ENCODE measurements around the gene TMEM128. TPM values are rescaled to one million over a fixed set of nuclear protein-coding genes. Genes with fewer than 3 reads are reported as not detected.
A peak's percentile ranks its signal among the peaks of the same experiment; 100 is the strongest.
"Not testable (repeated sequence)": the region's sequence is repeated elsewhere in the genome, so short reads cannot be mapped to it uniquely, and the experiment has no call there.

Gene TMEM128, protein sequence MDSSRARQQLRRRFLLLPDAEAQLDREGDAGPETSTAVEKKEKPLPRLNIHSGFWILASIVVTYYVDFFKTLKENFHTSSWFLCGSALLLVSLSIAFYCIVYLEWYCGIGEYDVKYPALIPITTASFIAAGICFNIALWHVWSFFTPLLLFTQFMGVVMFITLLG
- 19.5 TPM for polyA plus RNA-seq (2013, experiment 1 of 2; ENCODE audit: insufficient read length)
- polyA plus RNA-seq (2013, experiment 2 of 2; ENCODE audit: insufficient read length) = 23.5 TPM

DNA sequence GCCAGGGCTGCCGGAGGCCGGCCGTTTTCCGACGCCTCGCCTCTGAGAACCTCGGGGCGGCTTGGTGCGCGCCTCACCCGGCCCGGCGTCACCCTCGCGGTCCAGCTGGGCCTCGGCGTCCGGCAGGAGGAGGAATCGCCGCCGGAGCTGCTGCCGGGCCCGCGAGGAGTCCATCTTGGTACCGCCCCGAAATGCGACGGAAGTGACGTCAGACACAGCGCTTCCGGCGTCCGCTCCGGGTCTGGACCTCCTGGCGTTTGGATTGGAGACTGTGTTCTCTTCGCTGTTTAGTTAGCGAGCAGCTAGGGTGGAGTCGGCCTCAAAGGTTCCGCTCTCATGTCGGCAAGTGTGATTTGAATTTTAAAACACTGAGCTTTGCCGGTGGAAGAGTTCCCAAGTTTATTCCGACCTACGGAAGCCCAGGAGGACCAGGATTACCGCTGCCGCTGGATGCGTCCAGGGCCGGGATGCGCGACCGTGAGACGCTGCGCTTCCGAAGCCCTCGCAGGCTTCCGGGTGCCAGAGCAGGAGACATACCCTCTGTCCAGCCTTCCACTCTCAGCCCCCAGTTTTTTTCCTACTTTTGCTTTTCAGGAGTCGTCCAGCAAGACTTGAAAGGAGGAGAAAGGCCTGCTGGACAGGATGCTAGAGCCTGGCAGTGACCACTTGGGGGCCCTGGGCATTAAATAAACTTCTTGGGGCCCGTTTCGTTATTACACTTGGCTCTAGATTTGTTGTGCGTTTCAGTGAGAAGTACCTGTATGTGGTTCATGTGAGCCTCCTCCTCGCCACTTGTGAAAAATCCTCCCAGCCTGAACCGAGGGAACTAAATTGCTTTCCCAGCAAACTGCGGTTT lies at the start of gene TMEM128:
TMEM128 (minus strand) TSS at position 195 of the 856 bp plus-strand sequence; CDS start at position 174, 21 bp downstream.
- peak; percentile 93 for DNase-seq

DNA sequence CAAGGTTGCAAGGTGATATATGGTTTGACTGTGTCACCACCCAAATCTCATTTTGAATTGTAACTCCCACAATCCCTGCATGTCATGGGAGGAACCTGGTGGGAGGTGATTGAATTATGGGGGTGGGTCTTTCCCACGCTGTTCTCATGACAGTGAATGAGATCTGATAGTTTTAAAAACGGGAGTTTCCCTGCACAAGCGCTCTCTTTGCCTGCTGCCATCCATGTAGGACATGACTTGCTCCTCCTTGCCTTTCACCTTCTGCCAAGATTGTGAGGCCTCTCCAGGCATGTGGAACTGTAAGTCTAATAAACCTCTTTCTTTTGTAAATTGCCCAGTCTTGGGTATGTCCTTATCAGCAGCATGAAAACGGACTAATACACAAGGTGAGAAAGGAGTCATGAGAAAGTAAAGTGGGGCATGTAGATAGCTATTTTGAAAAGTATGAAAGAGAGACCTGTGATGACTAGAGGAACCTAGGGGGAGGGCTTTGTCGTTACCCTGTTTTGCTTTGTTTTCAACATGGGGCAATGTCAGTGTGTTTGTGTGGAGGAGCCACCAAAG lies 48.3 kb upstream of the TMEM128 start:
- no peak for DNase-seq

DNA sequence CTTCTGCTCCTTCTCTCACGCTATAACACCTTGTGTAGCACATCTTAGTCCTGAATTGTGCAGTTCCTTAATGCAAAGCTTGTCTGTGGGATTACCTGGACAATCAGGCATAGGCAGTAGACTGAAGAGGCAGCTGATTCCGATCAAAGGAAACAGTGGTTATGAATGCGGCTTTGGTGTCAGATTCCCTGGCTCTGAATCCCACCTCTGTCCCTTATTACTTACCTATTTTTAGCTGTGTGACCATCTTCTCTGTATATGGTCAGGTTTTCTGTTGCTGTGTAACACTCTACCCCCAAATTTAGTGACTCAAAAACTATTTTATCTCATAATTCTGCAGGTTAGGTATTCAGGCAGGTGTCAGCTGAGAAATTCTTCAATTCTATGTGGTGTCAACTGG lies 45.3 kb upstream of the TMEM128 start:
- no peak for DNase-seq

DNA sequence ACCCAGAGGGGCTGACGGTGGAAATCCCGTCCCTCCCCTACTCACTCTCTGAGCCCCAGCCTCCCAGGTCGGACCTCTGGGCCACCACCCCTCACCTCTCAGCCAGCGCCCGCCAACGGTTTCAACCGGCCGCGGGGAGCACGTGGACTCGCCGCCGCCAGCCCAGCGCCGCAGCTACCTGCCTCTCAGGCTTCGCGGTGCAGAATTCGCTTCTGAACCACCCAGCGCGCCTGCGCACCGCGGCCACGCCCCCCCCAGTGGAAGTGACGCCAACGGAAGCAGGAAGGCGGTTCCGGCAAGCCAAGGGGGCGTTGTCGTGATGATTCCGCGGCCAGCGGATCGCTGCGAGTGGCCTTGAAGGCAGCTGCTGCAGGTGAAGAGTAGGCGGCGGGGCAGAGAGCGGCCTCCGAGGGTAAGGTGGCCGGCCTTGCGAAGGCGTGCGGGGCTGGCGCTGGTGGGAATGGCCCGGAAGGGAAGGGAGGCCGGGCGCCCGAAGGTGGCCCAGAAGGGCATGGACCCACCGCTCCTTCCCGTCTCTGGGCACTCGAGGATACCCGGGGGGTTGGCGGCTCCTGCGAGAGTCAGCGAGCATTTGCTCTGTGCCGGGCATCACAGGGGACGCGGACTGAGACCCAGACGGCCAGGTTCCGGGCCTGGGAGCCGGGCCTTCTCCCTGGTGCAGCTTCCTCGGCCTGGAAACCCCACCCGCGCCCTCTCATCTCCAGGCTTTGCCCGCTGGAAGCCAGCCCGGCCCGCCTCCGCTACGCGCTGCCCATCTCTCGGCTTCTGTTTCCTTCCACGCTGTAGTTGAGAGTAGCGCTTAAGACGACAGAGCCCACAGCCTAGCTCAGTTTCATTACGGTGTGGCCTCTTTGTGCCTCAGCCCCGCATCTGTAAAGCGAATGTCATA lies 42.2 kb upstream of the TMEM128 start, which contains the start of the genes LYAR and ZBTB49:
LYAR (minus strand) TSS at position 214 of the 910 bp plus-strand sequence. CDS start 6,412 bp downstream, outside the sequence.
ZBTB49 (plus strand) TSS at position 311 of the 910 bp plus-strand sequence. CDS start 9,695 bp downstream, outside the sequence.
- DNase-seq = peak; percentile 83

DNA sequence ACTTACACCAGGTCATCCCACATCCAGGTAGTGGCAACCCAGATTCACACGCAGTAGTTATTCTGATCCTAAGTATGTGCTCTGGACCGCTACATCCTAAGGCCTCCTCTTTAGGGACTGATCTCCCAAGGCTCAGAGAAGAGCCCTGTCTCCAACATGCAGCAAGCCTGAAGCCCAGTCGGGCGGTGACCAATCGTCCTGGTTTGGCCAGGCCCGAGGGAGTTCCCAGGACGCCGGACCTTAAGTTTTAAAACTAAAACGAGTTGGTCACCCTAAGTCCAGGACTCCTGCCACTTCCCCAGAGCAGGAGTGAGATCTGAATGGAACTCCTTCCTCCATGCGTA lies 41.5 kb upstream of the TMEM128 start:
- peak; percentile 1 for DNase-seq

DNA sequence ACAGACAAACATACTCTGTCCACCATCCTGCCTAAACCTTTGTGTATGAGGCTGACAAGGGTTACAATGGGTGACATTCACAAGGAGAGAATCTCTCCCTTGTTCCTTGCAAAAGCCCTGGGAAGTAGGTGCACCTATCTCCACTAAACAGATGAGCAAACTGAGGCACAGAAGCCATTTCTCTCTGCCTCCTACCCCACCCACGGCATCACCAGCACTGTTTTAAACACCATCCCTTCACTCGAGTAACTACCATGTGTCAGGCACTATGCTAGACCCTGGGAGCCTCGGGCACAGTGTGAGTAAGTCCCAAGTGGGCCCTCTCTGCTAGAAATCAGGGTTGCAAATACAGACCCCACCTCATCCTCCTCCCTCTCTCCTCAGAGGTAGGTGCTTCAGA lies 41.0 kb upstream of the TMEM128 start:
- DNase-seq = no peak

DNA sequence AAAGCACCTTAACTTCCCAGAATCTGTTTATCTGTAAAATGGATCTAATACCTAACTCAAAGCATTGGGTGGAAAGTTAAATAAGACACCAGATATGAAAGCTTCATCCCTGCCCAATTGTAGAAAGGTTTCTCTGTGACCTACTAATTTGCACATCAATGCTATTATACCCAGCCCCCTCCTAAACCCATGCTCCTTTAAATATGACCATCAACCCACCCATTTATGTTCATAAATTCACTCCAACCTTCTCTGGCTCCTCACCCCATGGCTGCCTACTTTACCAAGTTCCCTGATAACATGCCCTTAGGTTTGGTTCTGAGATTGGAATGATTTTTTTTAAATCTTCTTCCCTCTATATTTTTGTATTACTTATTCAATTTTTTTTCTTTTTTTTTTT lies 40.1 kb upstream of the TMEM128 start:
- no peak for DNase-seq

DNA sequence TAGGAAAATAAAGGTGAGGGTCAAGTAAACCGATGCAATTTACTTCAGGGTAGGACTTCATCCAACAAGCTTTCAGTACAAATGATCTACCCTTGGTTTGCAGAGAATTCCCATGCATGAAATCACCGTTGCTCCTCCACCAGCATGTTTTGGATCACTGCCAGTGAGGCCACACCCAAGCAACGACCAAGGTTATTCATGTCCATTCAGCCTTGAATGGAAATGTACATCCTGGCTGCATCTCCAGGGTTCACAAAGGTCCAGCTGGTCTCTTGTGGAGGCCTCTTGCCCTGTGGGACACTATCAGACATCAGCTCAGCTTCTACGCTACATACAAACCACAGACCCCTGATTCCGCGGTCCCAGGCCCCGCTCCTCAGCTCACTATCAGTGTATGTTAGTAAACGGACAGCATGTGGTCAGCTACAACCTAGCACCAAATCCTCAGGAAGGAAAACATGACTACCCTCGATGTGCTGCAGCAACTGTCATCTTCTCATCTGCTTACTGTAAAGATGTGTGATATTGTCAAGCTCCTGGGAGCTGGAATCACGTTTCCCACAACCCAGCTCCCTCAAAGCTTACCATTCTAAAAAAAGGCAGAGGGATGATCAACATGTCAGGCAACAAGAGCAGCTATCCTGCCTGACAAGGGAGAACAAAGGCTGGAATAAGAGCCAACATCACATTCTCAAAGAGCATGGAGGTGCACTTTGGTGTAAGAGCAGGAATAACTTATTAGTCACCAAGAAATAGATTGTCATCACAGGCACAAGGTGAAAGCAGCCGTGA lies 37.0 kb upstream of the TMEM128 start:
- DNase-seq = no peak

DNA sequence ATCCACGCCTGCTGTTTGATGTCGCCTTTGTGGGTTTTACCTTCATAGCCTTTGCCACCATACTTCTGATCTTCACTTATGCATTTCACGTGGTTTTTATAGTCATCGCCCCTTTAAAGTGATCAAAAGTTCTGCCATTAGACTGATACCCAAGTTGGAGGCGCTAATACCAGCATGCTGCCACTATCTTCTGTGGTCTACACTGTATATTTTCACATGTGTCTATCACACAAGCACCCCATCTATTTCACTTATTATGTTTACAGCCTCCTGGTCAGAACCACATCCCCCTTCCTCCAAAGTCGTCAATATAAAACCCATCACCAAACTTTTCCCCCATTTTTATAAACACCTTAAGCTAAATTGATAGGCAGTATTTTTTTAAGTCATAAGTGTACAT lies 33.8 kb upstream of the TMEM128 start:
- no peak for DNase-seq

DNA sequence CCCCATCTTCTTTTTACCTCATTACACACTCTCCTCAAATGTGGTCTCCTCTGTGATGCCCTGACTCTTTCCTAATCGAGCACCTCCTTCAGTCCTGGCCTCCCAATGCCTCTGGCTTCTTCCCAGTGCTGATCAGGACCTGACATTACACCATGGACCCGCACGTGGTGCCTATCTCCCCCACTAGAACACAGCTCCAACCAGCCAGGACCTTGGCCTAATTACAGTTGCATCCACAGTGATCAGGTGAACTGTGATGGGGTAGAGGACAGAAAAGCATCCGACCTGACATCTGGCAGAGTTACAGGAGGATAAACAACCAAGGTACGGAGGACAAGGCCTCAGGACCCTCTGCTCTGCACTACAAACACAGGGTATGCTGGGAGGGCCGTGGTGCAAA lies 29.5 kb upstream of the TMEM128 start:
- no peak for DNase-seq

DNA sequence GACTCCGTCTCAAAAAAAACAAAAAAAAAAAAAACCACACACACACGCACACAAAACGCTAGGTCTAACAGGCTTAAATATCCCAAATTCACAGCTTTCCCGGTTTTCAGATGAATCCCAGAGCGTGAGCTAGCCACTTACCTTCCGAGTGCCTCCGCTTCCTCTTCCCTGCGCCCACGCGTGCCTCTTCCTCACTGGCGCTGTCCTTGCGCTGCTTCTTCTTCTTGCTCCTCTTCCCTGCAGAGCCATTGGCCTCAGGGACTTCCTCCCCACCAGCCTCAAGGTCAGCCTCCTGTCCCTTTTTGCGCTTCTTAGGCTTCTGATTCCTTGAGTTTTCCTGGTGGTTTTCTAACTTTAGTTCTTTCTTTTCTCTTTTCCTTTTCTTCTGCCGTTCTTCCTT lies 26.2 kb upstream of the TMEM128 start:
- no peak for DNase-seq

DNA sequence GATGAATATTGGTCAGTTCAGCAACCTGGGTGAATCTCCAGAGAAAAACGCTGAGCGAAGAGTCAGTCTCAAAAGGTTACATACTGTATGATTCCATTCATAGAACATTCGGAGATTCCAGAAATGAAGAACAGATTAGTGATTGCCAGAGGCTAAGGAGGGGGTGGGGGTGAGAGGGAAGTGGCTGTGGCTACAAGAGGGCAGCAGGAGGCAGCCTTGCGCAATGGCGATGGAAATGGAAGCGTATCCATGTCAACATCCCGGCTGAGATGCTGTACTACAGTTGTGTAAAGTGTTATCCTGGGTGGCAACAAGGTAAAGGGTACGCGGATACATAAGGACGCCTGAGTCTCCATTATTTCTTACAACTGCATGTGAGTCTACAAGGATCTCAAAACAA lies 23.9 kb upstream of the TMEM128 start:
- DNase-seq = no peak

DNA sequence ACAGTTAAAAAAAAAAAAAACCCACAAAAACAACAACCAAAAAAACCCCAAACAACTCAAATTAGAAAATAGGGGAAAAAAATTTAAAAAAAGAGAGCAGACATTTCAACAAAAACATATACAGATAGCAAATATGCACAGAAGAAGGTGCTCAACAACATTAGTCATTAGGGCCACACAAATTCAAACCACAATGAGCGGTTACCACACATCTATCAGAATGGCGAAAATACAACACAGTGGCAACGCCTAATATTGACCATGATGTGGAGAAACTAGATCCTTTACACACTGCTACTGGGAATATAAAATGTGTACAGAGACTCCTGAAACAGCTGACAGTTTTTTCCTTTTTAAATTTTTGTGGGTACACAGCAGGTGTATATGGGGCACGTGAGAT lies 22.5 kb upstream of the TMEM128 start:
- no peak for DNase-seq

DNA sequence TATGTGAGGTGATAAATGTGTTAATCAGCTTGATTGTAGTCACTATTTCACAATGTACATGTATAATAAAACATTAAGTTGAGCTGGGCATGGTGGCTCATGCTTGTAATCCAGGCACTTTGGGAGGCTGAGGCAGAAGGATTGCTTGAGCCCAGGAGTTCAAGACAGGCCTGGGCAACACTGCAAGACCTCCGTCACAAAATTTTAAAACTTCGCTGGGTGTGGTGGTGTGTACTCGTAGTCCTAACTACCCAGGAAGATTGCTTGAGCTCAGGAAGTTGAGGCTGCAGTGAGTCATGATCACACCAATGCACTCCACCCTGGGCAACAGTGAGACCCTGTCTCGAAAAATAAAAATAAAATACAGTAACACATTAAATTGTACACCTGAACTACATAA lies 21.8 kb upstream of the TMEM128 start:
- DNase-seq = no peak

DNA sequence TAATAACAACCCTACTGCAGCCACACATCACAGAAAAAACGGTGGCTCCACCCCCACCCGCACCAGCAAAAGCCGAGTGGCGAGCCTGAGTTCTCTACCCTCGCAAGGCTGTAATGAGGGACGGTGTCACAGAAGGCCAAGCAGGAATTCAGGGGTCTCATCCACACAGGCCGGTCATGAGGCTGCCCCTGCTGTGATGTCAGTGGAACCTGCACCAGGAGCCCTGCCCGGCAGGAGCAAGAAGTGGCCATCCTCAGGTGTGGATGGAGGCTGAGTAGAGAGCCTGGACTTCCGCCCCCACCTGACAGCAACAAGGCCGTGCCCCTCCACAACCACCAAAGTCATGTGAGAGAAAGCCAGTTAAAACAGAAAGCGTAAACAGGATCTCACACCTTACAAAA lies 21.3 kb upstream of the TMEM128 start:
- no peak for DNase-seq

DNA sequence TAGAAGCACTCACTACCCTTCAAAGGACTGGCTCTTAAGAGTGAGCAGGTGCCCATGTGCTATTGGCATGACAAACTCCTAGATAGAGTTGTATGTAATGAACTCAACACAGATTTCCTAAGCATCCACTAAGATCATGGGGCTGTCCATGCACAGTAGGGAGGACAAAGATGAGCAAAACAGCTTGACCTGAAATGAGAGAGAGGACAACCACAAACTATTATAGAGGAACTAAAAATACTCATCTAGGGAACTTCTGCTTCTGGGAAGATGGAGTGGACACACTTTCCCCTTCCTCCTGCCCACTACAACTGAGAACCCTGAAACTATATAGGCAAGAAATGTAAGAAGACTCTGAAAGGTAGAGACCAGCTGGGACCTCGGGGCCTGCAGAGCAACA lies 20.8 kb upstream of the TMEM128 start:
- DNase-seq = no peak

DNA sequence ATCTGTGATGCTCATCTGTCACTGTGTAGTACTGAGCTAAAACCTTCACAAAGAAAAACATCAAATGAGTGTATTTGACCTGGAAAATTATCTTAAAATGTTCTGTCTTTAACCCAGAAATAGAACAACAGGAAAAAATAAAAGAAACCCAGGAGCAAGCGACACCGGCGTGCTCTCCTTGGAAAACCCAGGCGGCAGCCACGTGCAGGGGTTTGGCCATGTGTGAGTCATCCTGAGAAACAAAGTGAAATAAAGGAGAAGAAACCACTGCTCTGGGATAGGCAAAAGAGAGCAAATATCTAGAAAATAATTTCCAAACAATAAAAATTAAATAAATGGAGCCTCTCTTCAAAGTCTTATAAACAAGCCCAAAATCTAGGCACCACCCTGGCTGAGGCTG lies 20.0 kb upstream of the TMEM128 start:
- DNase-seq = no peak

DNA sequence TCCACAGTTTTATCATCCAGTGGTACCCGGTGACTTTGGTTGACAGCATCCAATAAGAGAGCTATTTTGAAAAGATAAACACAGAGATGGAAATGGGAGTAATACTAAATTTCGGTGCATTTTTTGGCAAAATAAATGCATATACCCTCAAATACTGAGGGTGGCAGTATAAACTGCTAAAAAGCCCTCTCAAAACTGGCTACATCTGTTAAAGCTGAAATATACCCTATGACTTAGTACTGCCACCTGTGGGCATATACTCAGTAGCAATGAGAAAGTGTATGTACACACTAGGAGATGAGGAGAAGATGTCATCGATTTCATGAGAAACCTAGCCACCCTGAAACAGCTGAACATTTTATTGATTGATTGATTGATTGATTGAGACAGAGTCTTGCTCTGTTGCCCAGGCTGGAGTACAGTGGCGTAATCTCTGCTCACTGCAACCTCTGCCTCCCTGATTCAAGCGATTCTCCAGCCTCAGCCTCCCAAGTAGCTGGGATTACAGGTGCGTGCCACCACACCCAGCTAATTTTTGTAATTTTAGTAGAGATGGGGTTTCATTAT lies 12.2 kb upstream of the TMEM128 start:
- peak; percentile 66 for DNase-seq

DNA sequence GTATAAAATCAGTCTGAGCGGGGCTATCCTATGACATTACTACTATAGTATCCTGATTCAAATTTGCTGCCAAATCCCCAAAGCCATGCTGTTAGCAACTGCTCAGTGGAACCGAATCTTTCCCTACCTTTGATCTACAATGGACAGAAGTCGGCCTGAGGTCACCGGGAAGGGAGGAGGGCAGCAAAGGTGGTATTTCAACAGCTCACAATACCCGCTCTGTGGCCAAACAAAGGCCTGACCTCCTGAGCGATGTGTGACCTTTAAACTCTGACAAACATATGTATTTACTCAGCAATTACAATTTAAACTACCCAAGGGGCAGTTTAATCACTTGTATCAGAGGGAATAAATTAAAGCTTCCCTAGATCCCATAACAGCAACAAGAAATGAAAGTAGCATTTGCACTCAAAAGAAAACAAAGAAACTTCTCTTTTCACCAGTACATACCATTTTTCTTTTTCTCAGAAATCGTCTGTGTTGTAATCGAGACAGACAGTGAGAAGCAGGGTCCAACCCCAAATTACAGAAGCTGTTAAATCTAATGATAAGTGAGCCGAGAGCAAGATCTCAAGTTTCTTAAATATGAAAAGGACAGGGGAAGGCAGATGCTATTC lies 11.6 kb upstream of the TMEM128 start:
- DNase-seq = no peak

DNA sequence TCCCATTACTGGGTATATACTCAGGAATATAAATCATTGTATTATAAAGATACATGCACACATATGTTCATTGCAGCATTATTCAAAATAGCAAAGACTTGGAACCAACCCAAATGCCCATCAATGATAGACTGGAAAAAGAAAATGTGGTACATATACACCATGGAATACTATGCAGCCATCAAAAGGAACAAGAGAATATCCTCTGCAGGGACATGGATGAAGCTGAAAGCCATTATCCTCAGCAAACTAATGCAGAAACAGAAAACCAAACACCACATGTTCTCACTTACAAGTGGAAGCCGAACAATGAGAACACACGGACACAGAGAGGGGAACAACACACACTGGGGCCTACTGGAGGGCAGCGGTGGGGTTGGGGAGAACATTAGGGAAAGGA lies 9.7 kb upstream of the TMEM128 start:
- DNase-seq = not testable (repeated sequence)

DNA sequence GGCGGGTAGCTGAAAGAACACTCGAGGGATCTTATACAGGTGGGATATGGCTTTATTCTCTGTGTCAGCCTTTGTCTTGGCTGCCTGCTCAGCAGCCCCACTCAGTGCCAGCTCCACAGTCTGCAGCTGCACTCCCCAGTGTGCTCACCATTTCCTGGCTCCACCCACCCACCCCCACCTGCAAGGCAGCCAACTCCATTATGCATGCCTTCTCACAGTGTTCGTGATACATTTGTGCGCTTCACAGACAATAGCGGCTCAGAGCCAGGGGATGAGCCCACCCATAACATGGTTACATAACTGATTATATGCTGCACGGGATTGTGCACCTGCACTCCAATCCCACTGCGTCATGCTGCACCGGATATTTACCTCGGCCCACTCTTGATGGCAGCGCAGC lies 8.8 kb upstream of the TMEM128 start:
- DNase-seq = no peak
